K562 (cell line): ENCODE data around the gene ANKRD13C. TPM values are rescaled to one million over a fixed set of nuclear protein-coding genes. Genes with fewer than 3 reads are reported as not detected.
A peak's percentile ranks its signal among the peaks of the same experiment; 100 is the strongest.
"Not testable (repeated sequence)": the region's sequence is repeated elsewhere in the genome, so short reads cannot be mapped to it uniquely, and the experiment has no call there.

Experiments
- ATAC-seq: fragments of 200-7000 bp; cut with Tn5 transposase; 3 replicates; pipeline ENCODE4 v1.9.1; 2020; ENCODE audit warnings: moderate library complexity
- BruUV-seq: library from RNA; stranded (reverse); fragments of 400-500 nt; replicated peaks from 2 replicates; lab custom pipeline; 2021; lab: Mats Ljungman, UMichigan
- CTCF ChIA-PET: fragments of 300-600 bp; formaldehyde crosslinking; extraction: SDS; loops from one replicate; lab custom pipeline; 2021; ENCODE audit warnings: low intra/inter-chr PET ratio; lab: Yijun Ruan, JAX
- POLR2A ChIA-PET: fragments of 300-600, 350-650 bp; sonication (Branson Sonifier 250); formaldehyde crosslinking; extraction: SDS; loops from one replicate; lab custom pipeline; 2021; ENCODE audit warnings: antibody characterized with exemption, inconsistent platforms; lab: Yijun Ruan, JAX
- DNase-seq, 4 experiments: peaks; one replicate each; pipeline versions ENCODE4 v3.0.0 to v3.0.0-alpha.2; 2011 to 2018; ENCODE audit warnings: low spot score in 3 of 4, mixed read lengths in 3 of 4; ENCODE audit errors: extremely low read depth in 1 of 4
- FAIRE-seq: peaks from 2 replicates; lab custom pipeline; 2011; peaks lifted over from hg19 to GRCh38; lab: Jason Lieb, UNC
- H2AFZ ChIP-seq: 2 replicates; pipeline ENCODE4 v1.6.0; 2011; ENCODE audit warnings: low read depth, low read length, control low read depth, inconsistent platforms
- H3K27ac ChIP-seq: fragments of 200-600 bp; 3 replicates; pipeline ENCODE4 v1.8.0; 2011; ENCODE audit warnings: low read depth, mild to moderate bottlenecking, control low read depth, inconsistent platforms, low read length, moderate library complexity, mixed read lengths; ENCODE audit errors: extremely low read depth
- H3K27me3 ChIP-seq, 2 experiments: fragments of 300-600 bp in 1 of 2; 2 replicates in 1 of 2; 3 replicates in 1 of 2; pipeline versions ENCODE4 v1.6.0 to v1.8.0; 2011; ENCODE audit warnings: inconsistent platforms in 2 of 2, low read length in 2 of 2, mild to moderate bottlenecking in 1 of 2, mixed read lengths in 1 of 2, moderate library complexity in 1 of 2; ENCODE audit not compliant: control insufficient read depth in 2 of 2, insufficient read depth in 2 of 2
- H3K36me3 ChIP-seq: fragments of 300-600 bp; 3 replicates; pipeline ENCODE4 v1.8.0; 2011; ENCODE audit warnings: mild to moderate bottlenecking, low read length, inconsistent platforms; ENCODE audit not compliant: control insufficient read depth, insufficient read depth
- H3K4me1 ChIP-seq, 2 experiments: fragments of 200-600 bp in 1 of 2; replicated peaks in 1 of 2; 2 replicates in 1 of 2; 3 replicates in 1 of 2; pipeline versions ENCODE4 v1.5.1 to v1.8.0; 2011; ENCODE audit warnings: inconsistent platforms in 2 of 2, low read length in 2 of 2, mild to moderate bottlenecking in 1 of 2, mixed read lengths in 1 of 2, moderate library complexity in 1 of 2; ENCODE audit not compliant: control insufficient read depth in 2 of 2, insufficient read depth in 2 of 2
- H3K4me2 ChIP-seq: 2 replicates; pipeline ENCODE4 v1.6.1; 2011; ENCODE audit warnings: low read length, control low read depth, inconsistent platforms, mixed read lengths; ENCODE audit not compliant: insufficient read depth
- H3K4me3 ChIP-seq: fragments of 200-600 bp; sonication (generic), shearing (Covaris generic); 2 replicates; pipeline ENCODE4 v1.5.1; 2016; ENCODE audit warnings: control low read depth, inconsistent platforms
- H3K79me2 ChIP-seq: fragments of 200-600 bp; 3 replicates; pipeline ENCODE4 v1.8.0; 2011; ENCODE audit warnings: low read length, inconsistent platforms; ENCODE audit not compliant: control insufficient read depth, insufficient read depth
- H3K9ac ChIP-seq, 2 experiments: 2 replicates each; pipeline versions ENCODE4 v1.6.0 to v1.6.1; 2011; ENCODE audit warnings: low read depth in 2 of 2, low read length in 2 of 2, control low read depth in 1 of 2, inconsistent platforms in 1 of 2, mild to moderate bottlenecking in 1 of 2, mixed read lengths in 1 of 2; ENCODE audit not compliant: insufficient read depth in 1 of 2
- H3K9me1 ChIP-seq: one replicate; pipeline ENCODE4 v1.6.0; 2011; ENCODE audit warnings: inconsistent platforms, mild to moderate bottlenecking, low read length, moderate library complexity; ENCODE audit not compliant: control insufficient read depth, insufficient read depth
- H3K9me3 ChIP-seq: replicated peaks from 2 replicates; pipeline ENCODE4 v1.5.1; 2011; ENCODE audit warnings: low read depth, low read length, inconsistent platforms; ENCODE audit not compliant: control insufficient read depth, insufficient read depth
- H4K20me1 ChIP-seq: replicated peaks from 2 replicates; pipeline ENCODE4 v1.6.1; 2011; ENCODE audit warnings: low read length, inconsistent platforms, mixed read lengths; ENCODE audit not compliant: control insufficient read depth, insufficient read depth
- RFX1 ChIP-seq: fragments of 450-650 bp; IDR thresholded peaks from 2 replicates; pipeline ENCODE4 v1.6.1; 2016; ENCODE audit warnings: mild to moderate bottlenecking, moderate library complexity
- SRF ChIP-seq, 2 experiments: fragments of 250-450, 450-650 bp in 1 of 2; sonication (Bioruptor Pico) in 1 of 2; sonication (generic) in 1 of 2; formaldehyde crosslinking; IDR thresholded peaks; 2 replicates each; pipeline versions ENCODE4 v1.5.0 to v1.5.1; 2020 to 2022; ENCODE audit warnings: mild to moderate bottlenecking in 1 of 2, missing genetic modification reagents in 1 of 2
- ZBTB40 ChIP-seq, 2 experiments: fragments of 450-650 bp in 1 of 2; sonication (generic) in 1 of 2; formaldehyde crosslinking in 1 of 2; IDR thresholded peaks; 2 replicates each; pipeline versions ENCODE4 v1.7.1 to v1.9.0; 2016 to 2022; ENCODE audit warnings: inconsistent platforms in 1 of 2, mild to moderate bottlenecking in 1 of 2, missing genetic modification reagents in 1 of 2
- WGBS: fragments of 100-300 bp; shearing (Covaris generic); methylation state at CpG from one replicate; pipeline ENCODE4 v1.1.6; 2016; ENCODE audit warnings: low coverage, mixed read lengths; ENCODE audit not compliant: insufficient coverage; ENCODE audit errors: missing lambda C conversion rate; 5-methylcytosine and 5-hydroxymethylcytosine counted together
- in situ Hi-C: fragments of 300-500 bp; cut with MboI; formaldehyde crosslinking; loops from 4 replicates; pipeline ENCODE4 v1.15.0; 2018; ENCODE audit warnings: inconsistent platforms, mixed read lengths
- intact Hi-C: fragments of 100-400 bp; cut with micrococcal nuclease; formaldehyde crosslinking; loops from 2 replicates; pipeline ENCODE4 v1.14.2; 2022
- polyA plus RNA-seq, 8 experiments: library from polyadenylated mRNA; depleted of rRNA in 4 of 8; stranded (reverse) in 5 of 8; unstranded in 3 of 8; fragments of >200 nt; fragmentation: Nextera tagmentation in 2 of 8; fragmentation: Illumina TruSeq in 1 of 8; extraction: Ambion mirVana in 2 of 8; extraction: Trizol in 1 of 8; gene quantifications; 2 replicates each; pipeline versions ENCODE4 v1.2.1 to v1.2.3, GENCODE V29; 2011 to 2014; ENCODE audit warnings: inconsistent platforms in 1 of 8, missing spikeins in 1 of 8
- total RNA-seq, 7 experiments: library from RNA; depleted of rRNA in 6 of 7; stranded (reverse); fragments of >200 nt in 6 of 7; fragmentation: Illumina TruSeq in 2 of 7; extraction: Trizol in 2 of 7; gene quantifications; 2 replicates each; pipeline versions ENCODE4 v1.2.1 to v1.2.3, GENCODE V29; 2011 to 2021; ENCODE audit warnings: low replicate concordance in 1 of 7

The ANKRD13C gene
- total and polyA plus RNA-seq, 9 of the 15 experiments (the other 6 are each of a cell fraction or from before 2014, with no cell fraction given): 3.4 to 22.8 (median 12.5) TPM

- intact Hi-C loops, H3K36me3 ChIP-seq, H3K4me1 ChIP-seq, CTCF ChIA-PET, ATAC-seq, H2AFZ ChIP-seq, H3K27ac ChIP-seq, H3K9me3 ChIP-seq, H4K20me1 ChIP-seq, H3K4me2 ChIP-seq, H3K79me2 ChIP-seq, H3K4me3 ChIP-seq, H3K9ac ChIP-seq, FAIRE-seq, H3K27me3 ChIP-seq, in situ Hi-C loops, DNase-seq, H3K9me1 ChIP-seq, BruUV-seq: not testable (repeated sequence)
- TF ChIP-seq RFX1 (peak; percentile 41; the same call in 1 of the 2 replicates), ZBTB40 (IDR thresholded peaks at IDR 0.05) (peak; percentile 51), ZBTB40 (CRISPR knock-in tag; IDR thresholded peaks at IDR 0.05) (peak; percentile 42; the same call in 1 of the 2 replicates), SRF (CRISPR knock-in tag; IDR thresholded peaks at IDR 0.05) (peak; percentile 40 to 93; a peak in 2 of 4 replicates)
- POLR2A ChIA-PET: interaction anchor here (0.6 kb wide), 1 partner anchor 16 kb away, joined by 3 read pairs; no protein-coding TSS in a partner anchor
- 43% methylated on average over 4 of the region's 4 CpGs for WGBS
Measured at GRCh38 chr1:70366425-70366952, 12.0 kb upstream of the ANKRD13C start.
